ENCODE measurements around the gene CUX1.
"Not testable (repeated sequence)": the region's sequence is repeated elsewhere in the genome, so short reads cannot be mapped to it uniquely, and the experiment has no call there.

CUX1 gene

DNA sequence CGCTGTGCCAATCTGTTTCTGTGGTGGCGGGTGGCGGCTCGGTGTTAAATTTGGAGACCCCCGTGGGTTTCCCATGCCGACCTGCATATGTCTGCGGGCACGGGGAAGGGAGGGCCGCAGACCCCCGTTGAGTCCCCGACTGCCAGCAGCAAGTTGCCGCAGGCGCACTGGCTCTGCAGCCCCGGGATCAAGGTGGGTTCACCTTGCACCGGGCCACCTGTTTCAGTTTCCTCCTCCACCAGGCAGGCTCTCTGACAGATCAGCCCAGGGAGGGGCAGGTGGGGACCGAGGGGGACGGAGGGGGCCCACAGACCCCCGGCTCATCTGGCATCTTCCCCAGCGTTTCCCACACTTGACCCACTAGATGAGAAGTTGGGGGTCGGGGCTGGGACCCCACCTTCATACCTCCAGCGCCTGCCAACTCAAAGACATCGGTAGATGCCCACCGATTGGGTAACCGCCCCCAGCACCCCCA lies 95.9 kb downstream of the CUX1 start:
- in situ Hi-C loops (cut with MboI; ENCODE audit: low sequenced_read_pairs): no loop called here

DNA sequence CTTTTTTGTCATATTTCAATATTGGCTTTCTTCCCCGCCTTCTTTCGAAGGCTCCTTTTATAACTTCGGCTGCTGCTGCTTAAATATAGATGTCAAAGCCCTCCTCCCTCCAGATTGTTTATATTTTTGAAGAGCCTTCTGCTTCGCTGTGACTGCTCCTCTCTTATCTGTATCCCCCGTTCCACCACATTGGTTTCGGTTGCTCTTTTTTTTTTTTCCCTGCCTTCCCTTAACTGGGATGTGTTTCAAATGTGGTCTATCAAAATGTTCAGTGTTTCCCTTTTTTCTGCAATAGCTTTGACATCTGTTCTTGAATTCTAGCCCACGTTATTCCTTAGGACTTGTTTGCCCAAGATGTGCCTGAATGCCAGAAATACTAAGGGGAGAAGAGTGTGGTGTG lies 96.4 kb downstream of the CUX1 start:
- in situ Hi-C loops (cut with MboI; ENCODE audit: low sequenced_read_pairs): no loop called here

DNA sequence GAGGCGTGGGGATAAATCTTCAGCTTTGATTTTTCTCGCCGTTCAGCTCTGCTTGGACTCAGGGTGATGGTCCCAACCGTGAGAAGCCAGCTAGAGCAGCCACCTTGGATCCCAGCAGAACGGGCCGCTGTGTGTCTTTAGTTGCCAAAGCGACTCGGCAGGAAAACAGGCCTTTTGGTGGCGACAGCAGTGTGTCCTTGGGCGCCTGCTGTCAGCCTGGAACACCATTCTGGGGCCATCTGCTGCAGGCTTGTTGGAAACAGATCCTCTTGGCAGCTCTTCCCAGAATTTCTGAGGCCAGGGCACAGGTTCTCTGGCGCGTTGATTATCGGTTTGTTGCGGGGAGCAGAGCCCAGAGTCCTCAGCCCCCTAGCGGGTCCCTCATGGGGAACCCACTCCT lies 97.6 kb downstream of the CUX1 start:
- in situ Hi-C loops (cut with MboI; ENCODE audit: low sequenced_read_pairs): no loop called here

GRCh38 chr7:101916041-101916800 lies 98.8 kb downstream of the CUX1 start:
- in situ Hi-C loops (cut with MboI; ENCODE audit: low sequenced_read_pairs): no loop called here

GRCh38 chr7:101916876-101917275 lies 99.5 kb downstream of the CUX1 start:
- in situ Hi-C loops (cut with MboI; ENCODE audit: low sequenced_read_pairs): no loop called here

GRCh38 chr7:101917566-101917965 lies 100.1 kb downstream of the CUX1 start:
- in situ Hi-C loops (cut with MboI; ENCODE audit: low sequenced_read_pairs): no loop called here

GRCh38 chr7:101918426-101918825 lies 101.0 kb downstream of the CUX1 start:
- in situ Hi-C loops (cut with MboI; ENCODE audit: low sequenced_read_pairs): no loop called here

DNA sequence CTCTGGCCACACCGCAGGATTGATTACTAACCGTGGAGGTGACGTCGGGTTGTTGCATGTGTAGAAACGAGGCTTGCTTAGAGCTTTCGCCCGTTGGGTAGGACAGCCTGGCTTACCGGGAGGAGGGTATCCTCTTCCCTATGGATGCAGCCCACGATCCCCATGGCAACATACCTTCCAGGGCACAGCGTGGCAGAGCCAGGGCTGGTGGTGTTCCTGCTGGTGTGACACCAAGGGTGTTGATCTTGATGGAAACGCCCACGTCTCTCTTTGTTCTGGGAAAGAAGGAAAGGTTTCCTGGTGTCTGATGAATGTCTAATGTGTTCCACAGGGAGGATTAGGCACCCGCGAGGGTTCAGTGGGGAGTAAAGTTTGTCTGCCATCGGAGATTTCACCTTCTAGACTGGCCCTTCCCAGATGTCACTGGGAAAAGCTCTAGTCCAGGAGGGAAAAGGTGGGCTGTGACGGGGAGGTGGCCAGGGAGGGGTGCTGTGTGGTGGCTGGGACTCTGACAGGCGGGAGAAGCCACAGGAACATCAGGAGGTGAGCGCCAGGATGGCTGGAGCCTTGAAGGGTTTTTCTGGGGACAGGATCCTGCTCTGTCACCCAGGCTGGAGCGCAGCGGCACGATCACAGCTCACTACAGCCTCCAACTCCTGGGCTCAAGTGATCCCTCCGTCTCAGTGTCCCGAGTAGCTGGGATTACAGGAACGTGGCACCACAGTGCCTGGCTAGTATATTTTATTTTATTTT lies 102.1 kb downstream of the CUX1 start:
- in situ Hi-C loops (cut with MboI; ENCODE audit: low sequenced_read_pairs): no loop called here

- in situ Hi-C loops (cut with MboI; ENCODE audit: low sequenced_read_pairs): no loop called here
Measured at GRCh38 chr7:101921061-101921460, 103.6 kb downstream of the CUX1 start.

- in situ Hi-C loops (cut with MboI; ENCODE audit: low sequenced_read_pairs): not testable (repeated sequence)
Measured at GRCh38 chr7:101921546-101922489, 104.4 kb downstream of the CUX1 start.

GRCh38 chr7:101922631-101923601 lies 105.5 kb downstream of the CUX1 start:
- in situ Hi-C loops (cut with MboI; ENCODE audit: low sequenced_read_pairs): no loop called here

- in situ Hi-C loops (cut with MboI; ENCODE audit: low sequenced_read_pairs): no loop called here
Measured at GRCh38 chr7:101923602-101923985, 106.2 kb downstream of the CUX1 start.

DNA sequence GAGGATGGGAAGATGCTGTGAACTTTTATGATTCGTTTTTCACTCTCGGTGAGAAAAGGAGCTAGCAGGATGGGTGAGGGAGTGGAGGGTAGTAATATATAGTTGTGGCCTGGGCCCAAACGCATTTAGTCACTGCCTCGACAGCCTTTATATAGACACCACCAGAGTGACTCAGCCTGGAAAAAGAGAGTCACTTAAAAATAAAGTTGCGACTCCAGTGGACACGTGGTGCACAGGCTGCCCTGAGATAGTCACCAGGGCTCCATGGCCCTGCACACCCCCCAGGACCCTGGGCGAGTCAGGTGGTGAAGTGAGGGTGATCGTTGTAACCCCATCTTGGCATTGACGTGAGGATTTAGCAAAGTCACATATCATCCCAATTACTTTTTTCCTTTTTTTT lies 106.7 kb downstream of the CUX1 start:
- in situ Hi-C loops (cut with MboI; ENCODE audit: low sequenced_read_pairs): no loop called here

DNA sequence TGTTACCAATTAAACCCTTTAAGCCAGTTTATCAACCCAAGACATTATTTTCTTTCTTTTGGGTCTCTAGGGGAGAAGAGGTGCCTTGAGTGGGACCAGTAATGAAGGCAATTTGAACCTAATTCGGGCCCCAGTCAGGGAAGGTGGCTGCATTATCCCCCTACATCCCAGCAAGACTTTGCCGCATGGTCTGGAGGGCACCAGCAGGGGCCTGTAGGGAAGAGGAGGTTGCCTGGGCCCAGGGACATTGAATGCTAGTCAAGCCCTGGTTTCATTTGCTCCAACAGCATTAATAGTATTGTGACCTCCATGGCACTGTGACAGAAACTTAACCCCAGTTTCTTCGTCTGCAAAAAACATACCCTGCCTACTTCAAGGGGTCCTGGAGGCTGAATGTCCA lies 108.8 kb downstream of the CUX1 start:
- in situ Hi-C loops (cut with MboI; ENCODE audit: low sequenced_read_pairs): no loop called here

DNA sequence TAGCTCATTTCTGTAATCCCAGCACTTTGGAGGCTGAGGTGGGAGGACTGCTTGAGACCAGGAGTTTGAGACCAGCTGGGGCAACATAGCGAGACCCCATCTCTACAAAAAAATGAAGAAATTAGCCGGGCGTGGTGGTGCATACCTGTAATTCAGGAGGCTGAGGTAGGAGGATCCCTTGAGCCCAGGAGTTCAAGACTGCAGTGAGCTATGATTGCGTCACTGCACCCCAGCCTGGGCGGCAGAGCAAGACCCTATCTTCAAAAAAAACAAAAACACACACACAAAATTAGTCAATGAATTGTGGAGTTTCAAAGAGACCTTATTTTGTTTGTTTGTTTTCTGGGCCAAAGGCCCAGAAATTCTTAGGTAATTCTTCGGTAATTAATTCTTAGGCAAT lies 110.0 kb downstream of the CUX1 start:
- in situ Hi-C loops (cut with MboI; ENCODE audit: low sequenced_read_pairs): no loop called here

DNA sequence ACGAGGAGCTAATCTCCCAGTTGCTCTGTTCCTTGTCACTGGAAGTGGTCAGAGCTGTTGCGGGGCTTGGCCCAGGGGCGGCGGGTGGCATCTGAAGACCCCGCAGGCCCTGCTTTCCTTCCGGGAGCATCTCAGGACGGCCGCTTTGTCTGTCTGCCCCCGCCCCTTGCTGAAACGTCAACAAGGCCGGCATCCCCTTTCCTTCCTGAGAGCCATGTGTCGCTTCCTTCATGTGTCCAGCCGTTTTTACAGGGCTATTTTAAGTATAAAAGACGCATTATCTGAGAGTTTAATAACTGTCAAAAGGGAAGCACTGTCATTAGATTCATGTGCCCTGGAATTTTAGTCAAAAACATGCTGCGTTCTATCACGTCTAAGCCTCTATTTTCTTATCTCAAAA lies 110.4 kb downstream of the CUX1 start:
- in situ Hi-C loops (cut with MboI; ENCODE audit: low sequenced_read_pairs): no loop called here

DNA sequence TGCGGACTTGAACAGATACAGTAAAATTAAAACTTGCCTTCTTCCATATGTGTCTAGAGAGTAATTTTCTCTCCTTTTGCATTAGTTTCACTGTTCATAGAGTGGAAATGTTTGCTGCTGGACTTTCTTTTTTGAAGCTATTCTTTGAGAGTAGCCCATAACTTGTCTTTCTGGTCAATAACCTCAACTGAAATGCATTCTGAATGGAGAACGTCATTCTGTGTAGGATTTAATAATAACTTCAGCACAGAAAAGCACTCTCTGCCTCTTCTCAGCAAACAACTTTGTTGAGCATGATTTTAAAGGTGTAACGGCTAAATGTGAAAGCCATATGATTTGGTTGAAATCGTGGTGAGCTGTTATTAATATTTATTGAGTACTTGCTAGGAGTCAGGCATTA lies 111.8 kb downstream of the CUX1 start:
- in situ Hi-C loops (cut with MboI; ENCODE audit: low sequenced_read_pairs): no loop called here

GRCh38 chr7:101929911-101930310 lies 112.5 kb downstream of the CUX1 start:
- in situ Hi-C loops (cut with MboI; ENCODE audit: low sequenced_read_pairs): not testable (repeated sequence)

DNA sequence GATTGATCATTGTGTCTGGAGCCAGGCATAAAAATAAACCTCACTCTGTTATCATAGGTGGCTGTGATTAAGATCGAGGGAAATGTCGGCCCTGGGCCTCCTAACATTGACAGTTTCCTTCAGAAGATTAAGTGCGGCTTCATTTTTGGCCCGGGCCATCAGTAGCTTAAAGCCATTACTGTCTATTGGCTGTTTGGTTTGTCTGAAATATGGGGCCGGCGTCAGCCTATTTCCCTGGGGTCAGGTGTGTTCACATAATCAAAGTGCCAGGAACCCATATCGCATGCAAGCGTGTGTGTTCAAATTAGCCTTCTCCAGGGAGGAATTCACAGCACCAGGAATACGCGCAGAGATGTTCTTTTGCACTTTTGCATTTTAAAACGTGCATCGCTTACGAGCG lies 114.7 kb downstream of the CUX1 start:
- in situ Hi-C loops (cut with MboI; ENCODE audit: low sequenced_read_pairs): no loop called here

GRCh38 chr7:101933028-101933427 lies 115.6 kb downstream of the CUX1 start:
- in situ Hi-C loops (cut with MboI; ENCODE audit: low sequenced_read_pairs): no loop called here

Data from hTERT RPE-1 (cell line).